ENCODE results near the gene PHKA2.

PHKA2 gene

DNA sequence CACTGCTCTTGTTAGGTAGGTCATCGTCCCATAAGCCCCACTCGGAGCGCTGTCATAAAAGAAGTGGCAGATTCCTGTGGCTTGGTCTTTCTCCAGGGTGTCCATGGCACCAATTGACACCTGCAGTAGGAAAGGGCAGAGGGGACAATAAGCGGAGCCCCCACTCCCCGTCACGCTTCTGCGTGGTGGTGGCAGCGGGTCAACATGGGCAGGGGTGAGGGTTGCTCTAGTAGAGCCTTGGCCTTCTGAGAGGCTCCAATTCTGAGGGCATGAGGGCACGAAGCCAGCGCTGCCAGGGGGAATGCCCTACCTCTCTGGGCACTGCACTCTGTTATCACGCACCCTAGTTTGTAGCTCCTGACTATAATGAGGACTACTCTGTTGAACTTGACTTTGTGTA is 90.4 kb downstream of the PHKA2 start:
- DNase-seq, result no peak
- Histone ChIP-seq H3K9me3 (ENCODE audit: severe bottlenecking) (no peaks in the 10 kb centered on the region), H3K27me3 (ENCODE audit: insufficient read depth, low read depth, severe bottlenecking) (no peaks in the 10 kb centered on the region), H3K27ac (no peak overlapping the region), H3K36me3 (peaks cover 3% of the 10 kb centered on the region; the same call in 1 of the 2 replicates), H3K4me3 (ENCODE audit: low read depth, low read length) (no peak overlapping the region)
- TF ChIP-seq, protein P1, sequence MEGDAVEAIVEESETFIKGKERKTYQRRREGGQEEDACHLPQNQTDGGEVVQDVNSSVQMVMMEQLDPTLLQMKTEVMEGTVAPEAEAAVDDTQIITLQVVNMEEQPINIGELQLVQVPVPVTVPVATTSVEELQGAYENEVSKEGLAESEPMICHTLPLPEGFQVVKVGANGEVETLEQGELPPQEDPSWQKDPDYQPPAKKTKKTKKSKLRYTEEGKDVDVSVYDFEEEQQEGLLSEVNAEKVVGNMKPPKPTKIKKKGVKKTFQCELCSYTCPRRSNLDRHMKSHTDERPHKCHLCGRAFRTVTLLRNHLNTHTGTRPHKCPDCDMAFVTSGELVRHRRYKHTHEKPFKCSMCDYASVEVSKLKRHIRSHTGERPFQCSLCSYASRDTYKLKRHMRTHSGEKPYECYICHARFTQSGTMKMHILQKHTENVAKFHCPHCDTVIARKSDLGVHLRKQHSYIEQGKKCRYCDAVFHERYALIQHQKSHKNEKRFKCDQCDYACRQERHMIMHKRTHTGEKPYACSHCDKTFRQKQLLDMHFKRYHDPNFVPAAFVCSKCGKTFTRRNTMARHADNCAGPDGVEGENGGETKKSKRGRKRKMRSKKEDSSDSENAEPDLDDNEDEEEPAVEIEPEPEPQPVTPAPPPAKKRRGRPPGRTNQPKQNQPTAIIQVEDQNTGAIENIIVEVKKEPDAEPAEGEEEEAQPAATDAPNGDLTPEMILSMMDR (IDR thresholded peaks at IDR 0.05; ENCODE audit: low read depth, low read length), result no peak

DNA sequence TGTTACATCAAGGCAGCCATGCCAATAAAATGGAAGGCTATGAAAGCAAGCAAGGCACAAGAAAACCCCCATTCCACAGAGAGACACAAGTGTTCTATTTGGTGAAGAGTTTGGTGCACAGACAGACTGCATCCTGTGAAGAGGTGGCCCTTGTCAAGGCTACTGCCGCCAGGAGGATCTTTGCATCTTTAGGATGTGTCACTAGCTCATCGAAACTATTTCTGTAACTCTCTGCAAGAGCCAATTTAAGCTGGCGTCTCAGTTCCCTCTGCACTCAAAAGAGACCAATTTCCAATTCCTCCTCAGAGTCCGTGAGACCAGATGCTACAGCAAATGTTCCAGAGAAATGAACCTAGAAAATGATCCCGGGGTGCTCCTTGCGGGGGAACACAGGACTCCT is 91.0 kb downstream of the PHKA2 start:
- no peak overlapping the region; the same call in 1 of the 2 replicates for H3K27ac ChIP-seq
- H3K9me3 ChIP-seq (ENCODE audit: severe bottlenecking), result no peaks in the 10 kb centered on the region
- H3K36me3 ChIP-seq, result peaks cover 3% of the 10 kb centered on the region; the same call in 1 of the 2 replicates
- H3K4me3 ChIP-seq (ENCODE audit: low read depth, low read length), result no peak overlapping the region
- no peaks in the 10 kb centered on the region for H3K27me3 ChIP-seq (ENCODE audit: insufficient read depth, low read depth, severe bottlenecking)
- TF ChIP-seq, protein P1 (IDR thresholded peaks at IDR 0.05; ENCODE audit: low read depth, low read length), result no peak
- no peak for DNase-seq

DNA sequence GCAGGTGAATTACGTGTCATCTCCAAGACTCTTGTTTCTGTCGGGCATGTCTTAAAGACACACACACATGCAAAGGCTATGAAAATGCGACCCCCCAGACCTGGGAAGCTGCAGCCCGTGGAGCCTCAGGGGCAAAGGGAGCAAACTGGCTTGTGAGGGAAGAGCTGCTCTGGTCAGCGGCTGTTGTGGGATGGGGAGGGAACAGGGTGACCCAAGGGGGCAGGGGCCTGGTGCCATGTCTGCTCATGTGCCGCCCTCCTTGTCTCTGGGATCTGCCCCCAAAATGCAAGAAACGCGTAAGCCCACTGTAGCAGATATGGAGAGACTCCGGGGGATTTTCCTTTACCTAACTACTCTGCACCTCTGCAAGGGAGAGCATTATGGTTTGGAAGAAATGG is 92.4 kb downstream of the PHKA2 start:
- H3K9me3 ChIP-seq (ENCODE audit: severe bottlenecking), result no peaks in the 10 kb centered on the region
- H3K36me3 ChIP-seq, result peaks cover 3% of the 10 kb centered on the region; the same call in 1 of the 2 replicates
- H3K27ac ChIP-seq, result peak overlapping the region; percentile 91
- H3K27me3 ChIP-seq (ENCODE audit: insufficient read depth, low read depth, severe bottlenecking), result no peaks in the 10 kb centered on the region
- TF ChIP-seq, protein P1 (IDR thresholded peaks at IDR 0.05; ENCODE audit: low read depth, low read length), result no peak
- no peak overlapping the region; the same call in 1 of the 2 replicates for H3K4me3 ChIP-seq (ENCODE audit: low read depth, low read length)
- no peak for DNase-seq

DNA sequence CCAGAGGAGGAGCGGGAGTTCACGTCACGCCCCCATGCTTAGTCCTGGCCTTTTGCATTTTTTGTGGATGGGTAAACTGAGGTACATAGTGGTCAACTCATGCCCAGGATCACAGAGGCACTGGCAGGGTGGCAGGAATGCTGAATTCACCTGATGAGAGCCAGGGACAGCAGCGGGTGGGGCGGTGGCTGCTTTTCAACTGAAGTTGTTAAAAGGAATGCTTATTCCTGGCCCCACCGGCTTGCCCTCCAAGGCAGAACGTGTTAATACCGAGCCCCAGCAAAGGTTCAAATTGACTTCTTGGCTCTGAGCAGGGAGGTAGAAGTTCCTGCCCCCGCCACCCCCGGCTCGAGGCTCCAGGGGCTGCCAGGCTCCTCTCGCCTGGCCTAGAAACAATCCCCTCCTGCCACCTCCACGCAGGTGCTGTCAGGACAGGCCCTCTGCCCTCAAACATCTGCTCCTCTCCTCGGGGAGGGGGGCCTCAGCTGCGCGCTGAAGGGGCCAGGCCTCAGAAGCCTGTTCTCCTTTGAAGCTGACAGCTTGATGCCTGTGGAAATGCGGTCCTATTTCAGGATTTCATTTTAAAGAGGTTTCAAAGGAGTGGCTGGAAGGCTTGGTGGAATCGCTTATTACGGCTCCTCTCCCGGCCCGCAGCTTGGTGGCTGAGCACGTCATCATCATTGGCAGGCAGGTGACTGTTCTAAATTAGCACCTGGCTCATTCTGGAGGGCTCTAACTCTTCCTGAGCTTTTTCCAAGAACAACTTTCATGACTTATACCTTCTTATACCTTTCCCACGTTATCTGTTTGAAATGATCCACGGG is 93.0 kb downstream of the PHKA2 start:
- Histone ChIP-seq H3K27me3 (ENCODE audit: insufficient read depth, low read depth, severe bottlenecking) (no peaks in the 10 kb centered on the region), H3K36me3 (peaks cover 3% of the 10 kb centered on the region; the same call in 1 of the 2 replicates), H3K4me3 (ENCODE audit: low read depth, low read length) (no peak overlapping the region; the same call in 1 of the 2 replicates), H3K9me3 (ENCODE audit: severe bottlenecking) (no peaks in the 10 kb centered on the region), H3K27ac (peak overlapping the region; percentile 91)
- TF ChIP-seq, protein P1 (IDR thresholded peaks at IDR 0.05; ENCODE audit: low read depth, low read length), result no peak
- DNase-seq, result peak; percentile 91

DNA sequence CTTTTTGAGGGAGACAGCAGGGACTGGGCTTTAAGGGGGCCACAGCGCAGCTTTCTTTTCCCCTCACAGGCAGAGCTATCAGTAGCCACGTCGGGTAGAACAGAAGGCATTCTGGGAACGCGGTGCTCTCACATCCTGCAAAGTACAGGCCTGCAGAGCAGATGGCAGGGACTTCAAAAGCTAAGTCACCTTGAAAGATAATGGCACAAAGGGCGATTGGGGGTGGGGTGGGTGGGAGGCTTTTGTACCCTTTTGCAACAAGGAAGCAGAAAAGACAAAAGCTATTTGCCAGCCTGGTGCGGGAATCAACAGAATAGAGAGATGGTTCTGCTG is 93.9 kb downstream of the PHKA2 start:
- peaks cover 3% of the 10 kb centered on the region; the same call in 1 of the 2 replicates for H3K36me3 ChIP-seq
- H3K9me3 ChIP-seq (ENCODE audit: severe bottlenecking), result no peaks in the 10 kb centered on the region
- peak overlapping the region; percentile 91 for H3K27ac ChIP-seq
- H3K4me3 ChIP-seq (ENCODE audit: low read depth, low read length), result no peak overlapping the region
- TF ChIP-seq, protein P1 (IDR thresholded peaks at IDR 0.05; ENCODE audit: low read depth, low read length), result no peak
- no peaks in the 10 kb centered on the region for H3K27me3 ChIP-seq (ENCODE audit: insufficient read depth, low read depth, severe bottlenecking)
- DNase-seq, result peak; percentile 76

All from WERI-Rb-1 (cell line).